ENCODE results near the gene ARL5C.

The ARL5C gene

GRCh38 chr17:39113871-39114270 lies 52.1 kb downstream of the ARL5C start:
- no peak for TF ChIP-seq MAX (IDR thresholded peaks at IDR 0.05)
- no peak for TF ChIP-seq FOXM1 (IDR thresholded peaks at IDR 0.05; ENCODE audit: borderline replicate concordance, low read depth)
- no peak for TF ChIP-seq TEAD4 (IDR thresholded peaks at IDR 0.05)
- no peak for TF ChIP-seq EP300 (IDR thresholded peaks at IDR 0.05; ENCODE audit: borderline replicate concordance)
- no peak for TF ChIP-seq EGR1 (IDR thresholded peaks at IDR 0.05)
- TF ChIP-seq CREB1 (IDR thresholded peaks at IDR 0.05; ENCODE audit: low read depth): no peak
- TF ChIP-seq RAD21 (IDR thresholded peaks at IDR 0.05; ENCODE audit: low read depth): no peak
- TF ChIP-seq TAF1 (IDR thresholded peaks at IDR 0.05; ENCODE audit: low read depth): no peak

GRCh38 chr17:39110435-39111136 lies 55.4 kb downstream of the ARL5C start:
- TF ChIP-seq YY1 (IDR thresholded peaks at IDR 0.05; ENCODE audit: low read depth): no peak
- TF ChIP-seq TCF12 (IDR thresholded peaks at IDR 0.05; ENCODE audit: low read depth): peak; percentile 51; the same call in 1 of the 2 replicates
- TF ChIP-seq TAF1 (IDR thresholded peaks at IDR 0.05; ENCODE audit: low read depth): no peak
- TF ChIP-seq USF1 (IDR thresholded peaks at IDR 0.05): no peak
- 0 out of 2 replicates have a peak, but pooled peaks have one; percentile 3 for TF ChIP-seq TEAD4 (IDR thresholded peaks at IDR 0.05)
- TF ChIP-seq MAX (IDR thresholded peaks at IDR 0.05): peak; percentile 62
- TF ChIP-seq CREB1 (IDR thresholded peaks at IDR 0.05; ENCODE audit: low read depth): no peak
- no peak for TF ChIP-seq EGR1 (IDR thresholded peaks at IDR 0.05)
- TF ChIP-seq FOXM1 (IDR thresholded peaks at IDR 0.05; ENCODE audit: borderline replicate concordance, low read depth): no peak
- TF ChIP-seq EP300 (IDR thresholded peaks at IDR 0.05; ENCODE audit: borderline replicate concordance): peak; percentile 37; the same call in 1 of the 2 replicates
- no peak for TF ChIP-seq RAD21 (IDR thresholded peaks at IDR 0.05; ENCODE audit: low read depth)
- TF ChIP-seq NFIC (IDR thresholded peaks at IDR 0.05): peak; percentile 75

GRCh38 chr17:39108461-39109375 lies 57.2 kb downstream of the ARL5C start:
- TF ChIP-seq FOXM1 (IDR thresholded peaks at IDR 0.05; ENCODE audit: borderline replicate concordance, low read depth): no peak
- no peak for TF ChIP-seq TEAD4 (IDR thresholded peaks at IDR 0.05)

GRCh38 chr17:39107973-39108372 lies 58.0 kb downstream of the ARL5C start:
- TF ChIP-seq EGR1 (IDR thresholded peaks at IDR 0.05): no peak
- no peak for TF ChIP-seq CEBPB (IDR thresholded peaks at IDR 0.05)
- TF ChIP-seq TAF1 (IDR thresholded peaks at IDR 0.05; ENCODE audit: low read depth): no peak
- TF ChIP-seq EP300 (IDR thresholded peaks at IDR 0.05; ENCODE audit: borderline replicate concordance): no peak
- no peak for TF ChIP-seq FOXM1 (IDR thresholded peaks at IDR 0.05; ENCODE audit: borderline replicate concordance, low read depth)
- no peak for TF ChIP-seq TCF12 (IDR thresholded peaks at IDR 0.05; ENCODE audit: low read depth)

GRCh38 chr17:39107155-39107554 lies 58.8 kb downstream of the ARL5C start:
- no peak for TF ChIP-seq ZBTB7A (IDR thresholded peaks at IDR 0.05; ENCODE audit: low read depth)
- TF ChIP-seq CREB1 (IDR thresholded peaks at IDR 0.05; ENCODE audit: low read depth): no peak
- TF ChIP-seq TEAD4 (IDR thresholded peaks at IDR 0.05): no peak
- no peak for TF ChIP-seq YY1 (IDR thresholded peaks at IDR 0.05; ENCODE audit: low read depth)
- TF ChIP-seq CEBPB (IDR thresholded peaks at IDR 0.05): no peak
- no peak for TF ChIP-seq RAD21 (IDR thresholded peaks at IDR 0.05; ENCODE audit: low read depth)
- no peak for TF ChIP-seq USF1 (IDR thresholded peaks at IDR 0.05)
- no peak for TF ChIP-seq EGR1 (IDR thresholded peaks at IDR 0.05)
- TF ChIP-seq TAF1 (IDR thresholded peaks at IDR 0.05; ENCODE audit: low read depth): no peak
- no peak for TF ChIP-seq EP300 (IDR thresholded peaks at IDR 0.05; ENCODE audit: borderline replicate concordance)
- no peak for TF ChIP-seq MAX (IDR thresholded peaks at IDR 0.05)

Data from Ishikawa (cell line).